Measurements from ENCODE around the gene NSUN6.

DNA sequence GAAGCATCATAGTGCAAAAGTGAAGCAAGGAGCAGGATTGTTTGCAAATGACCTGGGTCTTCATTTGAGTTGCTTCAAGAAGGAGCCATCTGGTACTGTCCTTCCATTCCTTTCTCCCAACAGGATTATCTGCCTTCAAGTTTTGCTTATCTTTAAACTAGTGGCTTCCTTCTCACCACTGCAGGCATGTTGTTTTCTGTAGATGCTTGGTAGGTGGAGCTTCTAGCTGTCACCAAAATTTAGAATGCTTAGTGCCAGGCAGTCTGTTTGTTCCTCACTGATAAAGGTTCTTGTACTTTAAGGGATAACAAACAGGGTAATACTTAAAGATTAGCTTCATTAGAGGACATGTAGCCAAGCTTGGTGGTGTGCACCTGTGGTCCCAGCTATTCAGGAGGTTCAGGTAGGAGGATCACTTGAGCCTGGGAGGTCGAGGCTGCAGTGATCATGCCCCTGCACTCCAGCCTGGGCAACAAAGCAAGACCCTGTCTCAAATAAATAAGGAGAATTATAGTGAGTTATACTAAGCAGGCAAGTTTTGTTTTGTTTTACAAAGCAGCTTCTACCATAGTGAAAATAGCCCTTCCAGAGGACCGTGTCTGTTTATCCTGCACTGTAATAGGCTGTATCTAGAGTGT lies 13.6 kb upstream of the NSUN6 start:
- TF ChIP-seq KDM1A (IDR thresholded peaks at IDR 0.05; ENCODE audit: borderline replicate concordance) (no peak), YY1 (IDR thresholded peaks at IDR 0.05; ENCODE audit: low read depth, low read length) (no peak), POLR2A (IDR thresholded peaks at IDR 0.05; ENCODE audit: low read depth, low read length) (no peak), CHD4 (IDR thresholded peaks at IDR 0.05) (no peak), EP300 (IDR thresholded peaks at IDR 0.05; ENCODE audit: borderline replicate concordance in 1 of 2, control insufficient read depth in 1 of 2, low read depth in 2 of 2, low read length in 2 of 2) (no peak), JUNB (IDR thresholded peaks at IDR 0.05) (no peak), SPI1 (IDR thresholded peaks at IDR 0.05; ENCODE audit: borderline replicate concordance, insufficient read depth, low read depth, low read length) (no peak)
- TF ChIP-seq, protein P1, sequence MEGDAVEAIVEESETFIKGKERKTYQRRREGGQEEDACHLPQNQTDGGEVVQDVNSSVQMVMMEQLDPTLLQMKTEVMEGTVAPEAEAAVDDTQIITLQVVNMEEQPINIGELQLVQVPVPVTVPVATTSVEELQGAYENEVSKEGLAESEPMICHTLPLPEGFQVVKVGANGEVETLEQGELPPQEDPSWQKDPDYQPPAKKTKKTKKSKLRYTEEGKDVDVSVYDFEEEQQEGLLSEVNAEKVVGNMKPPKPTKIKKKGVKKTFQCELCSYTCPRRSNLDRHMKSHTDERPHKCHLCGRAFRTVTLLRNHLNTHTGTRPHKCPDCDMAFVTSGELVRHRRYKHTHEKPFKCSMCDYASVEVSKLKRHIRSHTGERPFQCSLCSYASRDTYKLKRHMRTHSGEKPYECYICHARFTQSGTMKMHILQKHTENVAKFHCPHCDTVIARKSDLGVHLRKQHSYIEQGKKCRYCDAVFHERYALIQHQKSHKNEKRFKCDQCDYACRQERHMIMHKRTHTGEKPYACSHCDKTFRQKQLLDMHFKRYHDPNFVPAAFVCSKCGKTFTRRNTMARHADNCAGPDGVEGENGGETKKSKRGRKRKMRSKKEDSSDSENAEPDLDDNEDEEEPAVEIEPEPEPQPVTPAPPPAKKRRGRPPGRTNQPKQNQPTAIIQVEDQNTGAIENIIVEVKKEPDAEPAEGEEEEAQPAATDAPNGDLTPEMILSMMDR (IDR thresholded peaks at IDR 0.05 in 2 of 3, conservative IDR thresholded peaks at IDR 0.05 in 1 of 3; ENCODE audit: control insufficient read depth in 2 of 3, extremely low read depth in 1 of 3, insufficient read depth in 1 of 3, low read depth in 3 of 3, low read length in 3 of 3) = no peak
- TF ChIP-seq, protein P2, sequence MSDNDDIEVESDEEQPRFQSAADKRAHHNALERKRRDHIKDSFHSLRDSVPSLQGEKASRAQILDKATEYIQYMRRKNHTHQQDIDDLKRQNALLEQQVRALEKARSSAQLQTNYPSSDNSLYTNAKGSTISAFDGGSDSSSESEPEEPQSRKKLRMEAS (IDR thresholded peaks at IDR 0.05; ENCODE audit: low read depth, low read length) = no peak

All from GM12878 (cell line).